ENCODE data around the gene STAG1. TPM values are rescaled to one million over a fixed set of nuclear protein-coding genes. Genes with fewer than 3 reads are reported as not detected.
"Not testable (repeated sequence)": the region's sequence is repeated elsewhere in the genome, so short reads cannot be mapped to it uniquely, and the experiment has no call there.

STAG1 gene
- total RNA-seq, 1 donor from 2014 or later: 24.1 TPM

GRCh38 chr3:136778865-136779264, 26.7 kb upstream of the STAG1 start:
- no peaks in the 10 kb centered on the region for H3K9me3 ChIP-seq (ENCODE audit: insufficient read depth, low read depth, low read length)
- H3K36me3 ChIP-seq (ENCODE audit: insufficient read depth, low read length): no peaks in the 10 kb centered on the region
- H3K27ac ChIP-seq (ENCODE audit: low read depth, low read length): no peak overlapping the region
- DNase-seq (ENCODE audit: low read depth) (peak; percentile 72), FAIRE-seq (no peak)
- peak overlapping the region; percentile 38 for H2AFZ ChIP-seq (ENCODE audit: low read depth, low read length)
- H3K4me1 ChIP-seq (ENCODE audit: insufficient read depth, low read length): peaks cover 6% of the 10 kb centered on the region
- Mint-ChIP-seq H3K4me3 (ENCODE audit: unreplicated experiment) (no peak overlapping the region), H3K27ac (ENCODE audit: unreplicated experiment) (no peak overlapping the region), H3K9me3 (ENCODE audit: unreplicated experiment) (no peaks in the 10 kb centered on the region), H3K27me3 (ENCODE audit: low read depth, unreplicated experiment) (no peaks in the 10 kb centered on the region), H3K4me1 (ENCODE audit: low read depth, unreplicated experiment) (peaks cover 6% of the 10 kb centered on the region), H3K36me3 (ENCODE audit: low read depth, unreplicated experiment) (no peaks in the 10 kb centered on the region)
- no peak overlapping the region for H3K4me2 ChIP-seq (ENCODE audit: low read length)
- H3K4me3 ChIP-seq (ENCODE audit: insufficient read depth, low read depth, low read length): no peak overlapping the region
- no peaks in the 10 kb centered on the region for H4K20me1 ChIP-seq (ENCODE audit: insufficient read depth, low read length)
- TF ChIP-seq EZH2 (IDR thresholded peaks at IDR 0.05; ENCODE audit: insufficient read depth, low read length) (no peak), CTCF (IDR thresholded peaks at IDR 0.05; ENCODE audit: insufficient read depth, low read depth, low read length) (no peak)
- no peak overlapping the region for H3K9ac ChIP-seq (ENCODE audit: low read length)
- H3K27me3 ChIP-seq (ENCODE audit: insufficient read depth, low read length): no peaks in the 10 kb centered on the region
- no peaks in the 10 kb centered on the region for H3K79me2 ChIP-seq (ENCODE audit: insufficient read depth, low read length)

GRCh38 chr3:136772709-136773108, 20.5 kb upstream of the STAG1 start:
- Histone ChIP-seq H3K9ac (ENCODE audit: low read length) (no peak overlapping the region), H3K79me2 (ENCODE audit: insufficient read depth, low read length) (no peaks in the 10 kb centered on the region), H3K27me3 (ENCODE audit: insufficient read depth, low read length) (no peaks in the 10 kb centered on the region), H3K4me1 (ENCODE audit: insufficient read depth, low read length) (no peaks in the 10 kb centered on the region), H2AFZ (ENCODE audit: low read depth, low read length) (no peak overlapping the region), H3K36me3 (ENCODE audit: insufficient read depth, low read length) (no peaks in the 10 kb centered on the region), H4K20me1 (ENCODE audit: insufficient read depth, low read length) (no peaks in the 10 kb centered on the region), H3K4me2 (ENCODE audit: low read length) (no peak overlapping the region), H3K27ac (ENCODE audit: low read depth, low read length) (no peak overlapping the region), H3K4me3 (ENCODE audit: insufficient read depth, low read depth, low read length) (no peak overlapping the region), H3K9me3 (ENCODE audit: insufficient read depth, low read depth, low read length) (no peaks in the 10 kb centered on the region)
- Mint-ChIP-seq H3K4me1 (ENCODE audit: low read depth, unreplicated experiment) (peaks cover 7% of the 10 kb centered on the region), H3K9me3 (ENCODE audit: unreplicated experiment) (no peaks in the 10 kb centered on the region), H3K4me3 (ENCODE audit: unreplicated experiment) (no peak overlapping the region), H3K36me3 (ENCODE audit: low read depth, unreplicated experiment) (no peaks in the 10 kb centered on the region), H3K27me3 (ENCODE audit: low read depth, unreplicated experiment) (no peaks in the 10 kb centered on the region), H3K27ac (ENCODE audit: unreplicated experiment) (no peak overlapping the region)
- TF ChIP-seq EZH2 (IDR thresholded peaks at IDR 0.05; ENCODE audit: insufficient read depth, low read length) (no peak), CTCF (IDR thresholded peaks at IDR 0.05; ENCODE audit: insufficient read depth, low read depth, low read length) (no peak)
- peak; percentile 9 for FAIRE-seq
- peak; percentile 46 for DNase-seq (ENCODE audit: low read depth)

- not testable (repeated sequence) for H3K27me3 Mint-ChIP-seq (ENCODE audit: low read depth, unreplicated experiment); H3K4me3 ChIP-seq (ENCODE audit: insufficient read depth, low read depth, low read length); H3K79me2 ChIP-seq (ENCODE audit: insufficient read depth, low read length); H2AFZ ChIP-seq (ENCODE audit: low read depth, low read length); H3K4me2 ChIP-seq (ENCODE audit: low read length); FAIRE-seq; H3K27ac Mint-ChIP-seq (ENCODE audit: unreplicated experiment); H3K27ac ChIP-seq (ENCODE audit: low read depth, low read length); H3K36me3 Mint-ChIP-seq (ENCODE audit: low read depth, unreplicated experiment); H3K4me1 ChIP-seq (ENCODE audit: insufficient read depth, low read length); H3K9ac ChIP-seq (ENCODE audit: low read length); H3K4me1 Mint-ChIP-seq (ENCODE audit: low read depth, unreplicated experiment); H3K9me3 ChIP-seq (ENCODE audit: insufficient read depth, low read depth, low read length); H4K20me1 ChIP-seq (ENCODE audit: insufficient read depth, low read length); DNase-seq (ENCODE audit: low read depth); H3K27me3 ChIP-seq (ENCODE audit: insufficient read depth, low read length); H3K36me3 ChIP-seq (ENCODE audit: insufficient read depth, low read length); H3K4me3 Mint-ChIP-seq (ENCODE audit: unreplicated experiment)
- H3K9me3 Mint-ChIP-seq (ENCODE audit: unreplicated experiment): peaks cover 14% of the 10 kb centered on the region
- peak; percentile 52 for TF ChIP-seq CTCF (IDR thresholded peaks at IDR 0.05; ENCODE audit: insufficient read depth, low read depth, low read length)
Observed at GRCh38 chr3:136758160-136759102, 6.3 kb upstream of the STAG1 start.

Data from astrocyte (in vitro differentiated cells and primary cell).